Gastroesophageal sphincter (tissue), 3 donors: Measurements from ENCODE around the gene HNF4A.

ENCODE experiments used
- CTCF ChIP-seq, 4 experiments: fragments of 200-600 bp in 2 of 4; fragments of 450-650 bp in 2 of 4; sonication (generic) in 1 of 4; IDR thresholded peaks; one replicate each; pipeline ENCODE4 v1.5.1; 2017 to 2019; ENCODE audit warnings: antibody characterized with exemption in 4 of 4, mild to moderate bottlenecking in 2 of 4, moderate library complexity in 2 of 4
- POLR2A ChIP-seq, 2 donors: fragments of 450-650 bp; IDR thresholded peaks; one replicate each; pipeline ENCODE4 v1.6.1; 2017; ENCODE audit warnings: antibody characterized with exemption in 2 of 2, mild to moderate bottlenecking in 2 of 2, moderate library complexity in 1 of 2
- POLR2AphosphoS5 ChIP-seq: sonication (generic); formaldehyde crosslinking; IDR thresholded peaks from one replicate; pipeline ENCODE4 v1.6.1; 2017; ENCODE audit warnings: antibody characterized with exemption

DNA sequence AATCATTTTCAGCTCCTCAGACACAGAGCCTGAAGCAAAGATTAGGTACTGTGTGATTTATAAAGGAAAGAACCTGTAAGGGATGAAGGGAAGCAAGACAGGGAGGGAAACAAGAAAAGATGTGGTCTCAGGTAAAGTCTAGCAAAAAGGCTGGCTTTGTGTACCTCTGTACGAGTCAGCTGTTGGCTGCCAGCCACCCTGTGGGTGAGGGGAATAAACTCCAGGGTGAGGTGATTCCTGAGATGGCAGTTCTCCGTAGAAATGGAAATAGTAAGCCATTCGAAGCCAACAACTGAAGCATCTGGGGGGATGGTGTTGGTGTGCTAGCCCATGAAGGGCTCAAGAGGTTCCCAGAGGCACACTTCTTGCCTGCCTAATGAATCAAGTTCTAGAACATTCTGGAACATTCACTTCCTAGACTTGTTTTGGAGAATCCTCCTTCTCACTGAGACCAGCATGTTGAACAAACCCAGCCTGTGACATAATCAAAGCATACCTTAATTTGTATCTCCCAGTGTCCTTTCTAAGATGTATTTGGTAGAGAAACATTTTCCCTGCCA lies 109.6 kb downstream of the HNF4A start:
- TF ChIP-seq CTCF (IDR thresholded peaks at IDR 0.05), result no peak
- TF ChIP-seq POLR2A (IDR thresholded peaks at IDR 0.05), result no peak
- no peak for TF ChIP-seq POLR2AphosphoS5
